Left lung (tissue), 10 donors: ENCODE measurements around the gene HDDC2. TPM values are rescaled to one million over a fixed set of nuclear protein-coding genes. Genes with fewer than 3 reads are reported as not detected.

Source experiments
- ATAC-seq: fragments of 200-7000 bp; cut with Tn5 transposase; one replicate; pipeline ENCODE4 v1.9.1; 2020; ENCODE audit warnings: moderate library complexity
- DNase-seq, 4 donors: peaks; one replicate each; pipeline ENCODE4 v3.0.0-alpha.2; 2013 to 2020
- H3K27ac ChIP-seq, 2 donors: fragments of 200-600 bp; sonication (generic) in 1 of 2; one replicate each; pipeline versions ENCODE4 v1.5.0 to v1.8.0; 2020 to 2021
- H3K27me3 ChIP-seq, 2 donors: fragments of 200-600 bp; sonication (generic) in 1 of 2; one replicate each; pipeline versions ENCODE4 v1.5.0 to v1.8.0; 2020 to 2021
- H3K36me3 ChIP-seq, 2 donors: fragments of 200-600 bp; sonication (generic) in 1 of 2; one replicate each; pipeline versions ENCODE4 v1.5.0 to v1.8.0; 2020 to 2021
- H3K4me1 ChIP-seq, 2 donors: fragments of 200-600 bp; one replicate each; pipeline ENCODE4 v1.8.0; 2021
- H3K4me3 ChIP-seq, 2 donors: fragments of 200-600 bp; sonication (generic) in 1 of 2; one replicate each; pipeline versions ENCODE4 v1.5.0 to v1.8.0; 2020 to 2021; ENCODE audit warnings: mild to moderate bottlenecking in 1 of 2
- H3K9me3 ChIP-seq, 2 donors: fragments of 200-600 bp; sonication (generic) in 1 of 2; one replicate each; pipeline versions ENCODE4 v1.5.0 to v1.8.0; 2020 to 2021
- CTCF ChIP-seq, 2 donors: fragments of 200-600 bp; sonication (generic) in 1 of 2; IDR thresholded peaks; one replicate each; pipeline versions ENCODE4 v1.5.0 to v1.8.0; 2021; ENCODE audit warnings: antibody characterized with exemption in 2 of 2
- intact Hi-C, 2 donors: fragments of 100-400 bp; cut with DNase I; formaldehyde crosslinking; loops; one replicate each; pipeline versions ENCODE4 v1.11.2 to v1.14.2; 2022
- polyA plus RNA-seq, 6 donors: library from polyadenylated mRNA; unstranded; fragments of 120-200 nt; gene quantifications; one replicate each; pipeline ENCODE4 v1.2.1, GENCODE V29; 2013; ENCODE audit not compliant: insufficient read length in 6 of 6
- total RNA-seq, 2 donors: library from RNA; stranded (reverse); fragmentation: NEBNext Ultra II Directional; extraction: Animal tissue kit (Norgen Biotek cat#: 25700); gene quantifications; one replicate each; pipeline ENCODE4 v1.2.1, GENCODE V29; 2021
- donor health status: DM: no; HTN: yes; CAD: no.
- donor health status: DM: no; HTN: no; CAD: no.

HDDC2 gene
- total and polyA plus RNA-seq, 8 donors = 49.2 to 86.9 (median 79.9) TPM

GRCh38 chr6:125227244-125227643, 74.5 kb downstream of the HDDC2 start:
- TF ChIP-seq CTCF (IDR thresholded peaks at IDR 0.05) = no peak
- Histone ChIP-seq H3K27ac (no peak overlapping the region), H3K27me3 (no peaks in the 10 kb centered on the region), H3K4me3 (no peak overlapping the region), H3K4me1 (no peaks in the 10 kb centered on the region), H3K9me3 (no peaks in the 10 kb centered on the region), H3K36me3 (no peaks in the 10 kb centered on the region)
- DNase-seq (no peak), ATAC-seq (no peak)
- intact Hi-C loops = no loop called here

Other genes with a start within 250 kb of the HDDC2 start
- gene TPD52L1, start 148.2 kb downstream of the HDDC2 start, total RNA-seq = 10 to 100 TPM; 17.4 to 22.8 TPM
- gene TPD52L1, start 148.2 kb downstream of the HDDC2 start, polyA plus RNA-seq = 100 to 1,000 TPM in 1 of 6 donors, 10 to 100 TPM in 5; 77.5 to 125 (median 88.0) TPM